Ammon's horn (tissue), 1 donor: Measurements from ENCODE around the gene WIPI1.

Experiments used
- DNase-seq: peaks from one replicate; pipeline ENCODE4 v3.0.0-alpha.2; 2016; ENCODE audit warnings: low spot score

The WIPI1 gene

DNA sequence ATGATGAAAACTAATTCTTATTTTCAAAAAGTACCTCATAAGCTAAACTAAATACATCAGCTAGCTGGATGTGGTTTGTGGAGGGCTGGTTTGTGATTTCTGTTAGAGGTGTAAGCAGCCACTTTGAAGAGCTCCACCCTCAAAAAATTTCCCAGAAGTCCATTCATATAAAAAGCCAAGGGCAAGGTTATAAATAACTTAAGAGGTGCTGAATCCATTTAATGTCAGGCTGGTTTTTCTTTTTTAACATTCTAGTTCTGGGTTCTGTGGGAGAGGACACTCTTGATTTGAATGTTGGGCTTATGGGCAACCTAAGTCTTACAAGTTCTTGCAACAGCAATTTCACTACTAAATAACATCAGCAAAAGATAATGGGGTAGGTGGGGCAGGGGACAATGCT is 3.4 kb upstream of the WIPI1 start:
- DNase-seq, result no peak

DNA sequence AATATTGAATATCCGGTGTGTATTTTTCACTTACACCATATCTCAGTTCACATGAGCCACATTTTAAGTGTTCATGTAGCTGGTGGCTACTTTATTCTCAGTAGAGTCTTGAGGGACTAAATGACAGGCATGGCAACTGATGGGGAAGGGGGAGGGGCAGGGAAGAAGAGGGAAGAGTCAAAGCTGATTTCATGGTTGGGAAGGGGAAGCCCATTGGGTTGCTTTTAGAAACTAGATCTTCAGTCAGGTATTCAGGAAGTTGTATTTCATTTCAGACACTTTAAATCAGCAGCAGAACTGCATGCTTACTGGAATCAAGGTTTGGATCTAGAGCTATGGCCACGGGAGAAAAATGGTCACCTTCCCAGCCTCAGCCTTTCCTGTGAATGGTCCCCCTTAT is 2.9 kb upstream of the WIPI1 start:
- no peak for DNase-seq

DNA sequence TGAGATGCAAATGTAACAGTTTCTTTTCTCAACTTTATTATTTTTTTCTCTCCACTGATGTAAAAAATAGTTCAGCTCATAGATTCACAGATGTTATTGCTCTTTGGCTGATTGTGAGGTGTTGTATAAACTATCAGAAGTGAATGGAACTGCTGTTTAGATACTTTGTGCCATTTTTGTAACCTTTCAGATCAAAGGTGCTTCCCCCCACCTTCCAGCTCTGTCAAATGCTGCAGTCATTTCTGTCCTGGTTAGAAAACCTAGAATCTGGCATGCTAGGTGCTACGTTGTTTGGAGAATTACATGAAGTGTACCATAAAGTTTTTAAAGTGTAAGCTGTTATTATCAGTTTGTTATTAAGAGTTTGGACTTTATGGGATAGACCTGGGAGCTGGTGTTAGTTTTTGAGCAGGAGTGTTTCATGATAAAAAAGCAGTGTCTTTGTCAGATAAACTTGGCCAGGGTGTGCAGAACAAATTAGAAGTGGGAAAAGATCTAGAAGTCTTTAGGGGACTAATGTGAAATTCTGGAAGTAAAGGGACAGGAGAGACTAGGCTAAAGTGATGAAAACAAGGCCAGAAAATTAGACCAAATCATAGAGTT is 1.8 kb upstream of the WIPI1 start:
- no peak for DNase-seq

DNA sequence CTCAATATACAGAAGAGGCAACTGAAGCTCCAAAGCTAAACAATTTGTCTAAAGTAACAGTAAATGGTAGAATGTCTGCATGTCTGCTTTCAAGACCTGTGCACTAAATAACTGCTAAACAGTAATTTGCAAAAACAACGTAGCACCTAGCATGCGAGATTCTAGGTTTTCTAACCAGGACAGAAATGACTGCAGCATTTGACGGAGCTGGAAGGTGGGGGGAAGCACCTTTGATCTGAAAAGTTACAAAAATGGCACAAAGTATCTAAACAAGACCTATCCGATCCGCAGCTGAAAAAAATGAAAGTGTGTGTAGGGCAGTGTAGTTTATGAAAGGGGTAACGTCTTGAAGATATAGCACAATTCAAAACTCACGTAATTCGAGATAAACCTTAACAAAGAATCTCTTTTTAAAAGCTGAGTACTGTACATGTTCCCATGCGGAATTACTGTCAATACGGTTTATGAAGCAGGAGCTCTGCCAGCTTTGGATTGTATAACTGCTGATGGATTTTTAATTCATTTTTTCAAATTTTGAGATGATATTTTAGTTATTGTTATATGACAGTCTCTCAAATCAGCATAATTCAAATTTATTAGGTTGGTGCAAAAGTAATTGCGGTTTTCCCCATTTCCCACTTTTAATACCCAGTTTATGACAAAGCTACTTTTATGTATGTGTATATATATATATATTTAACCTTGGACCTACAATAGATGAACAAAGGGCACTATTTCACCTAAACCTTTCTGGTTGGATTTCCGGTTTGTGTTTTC is 1.2 kb upstream of the WIPI1 start:
- DNase-seq, result no peak

DNA sequence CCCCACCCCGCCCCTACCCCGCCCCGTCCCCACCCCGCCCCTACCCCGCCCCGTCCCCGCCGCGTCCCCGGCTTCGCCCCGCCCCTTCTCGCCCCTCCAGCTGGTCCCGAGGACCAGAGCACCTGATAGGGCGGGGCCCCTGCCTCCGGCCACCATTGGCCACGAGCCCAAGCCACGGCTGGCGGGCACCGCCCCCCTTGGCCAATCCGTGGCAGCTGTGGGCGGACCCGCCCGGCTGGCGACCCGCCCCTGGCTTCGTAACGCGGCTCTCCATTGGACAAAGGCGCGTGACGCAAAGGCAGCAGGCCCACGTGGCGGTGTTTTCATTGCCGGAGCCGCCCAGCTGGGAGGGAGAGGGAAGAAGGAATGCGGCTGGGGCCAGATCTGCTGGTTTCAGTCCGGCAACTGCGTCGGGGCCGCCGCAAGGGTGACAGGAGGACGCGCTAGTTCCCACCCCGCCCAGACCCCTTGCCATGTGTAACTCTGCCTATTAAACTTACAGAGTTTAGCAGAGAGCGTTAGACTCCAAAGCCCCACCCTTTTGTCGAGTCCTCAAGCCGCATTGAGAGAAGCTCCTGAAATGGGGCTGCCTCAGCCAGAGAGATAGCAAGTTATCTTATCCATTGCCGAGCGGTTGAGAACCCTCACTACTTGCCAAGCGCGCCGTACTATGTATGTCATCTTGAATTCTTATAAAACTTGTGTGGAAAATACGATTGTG is 403 bp upstream of the WIPI1 start:
- DNase-seq, result peak; percentile 99

DNA sequence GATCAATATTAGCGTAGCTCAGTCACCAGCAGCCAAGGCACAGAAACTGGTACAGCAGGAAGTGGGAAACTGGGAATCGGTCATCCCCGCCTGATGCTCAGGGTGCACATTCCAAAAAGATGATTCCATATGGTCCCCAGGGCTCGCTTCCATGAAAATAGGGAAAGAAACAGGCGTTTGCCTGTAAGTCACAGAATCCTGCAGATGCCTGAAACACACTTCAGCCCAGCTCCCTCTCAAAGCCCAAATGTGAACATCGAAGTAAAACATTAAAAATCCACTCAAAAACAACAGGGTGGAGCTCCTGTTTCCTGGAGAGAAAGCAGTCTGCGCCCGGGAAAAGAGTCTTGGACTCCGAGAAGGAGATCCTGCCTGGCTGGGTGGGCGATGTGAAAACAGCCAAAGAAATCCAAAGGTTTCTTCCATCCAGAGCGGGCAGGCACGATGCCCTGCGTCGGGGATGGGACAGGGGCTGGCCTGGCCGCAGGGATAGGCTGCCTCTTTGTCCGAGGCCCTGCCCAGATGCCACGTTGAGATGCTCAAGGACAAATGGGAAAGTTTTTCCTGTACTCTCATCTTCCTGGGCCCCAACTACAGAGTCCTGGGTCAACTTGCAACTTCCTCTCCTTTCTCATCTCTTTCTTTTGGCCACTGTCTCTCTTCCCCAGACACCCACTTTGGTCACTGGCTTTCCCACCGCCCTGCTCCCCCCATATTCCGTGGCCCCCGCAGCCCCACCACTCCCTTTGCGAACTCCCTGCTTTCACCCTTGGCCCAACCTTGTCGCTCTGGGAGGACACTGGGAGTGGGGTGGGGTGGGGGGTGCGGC is 743 bp downstream of the WIPI1 start:
- peak; percentile 87 for DNase-seq

DNA sequence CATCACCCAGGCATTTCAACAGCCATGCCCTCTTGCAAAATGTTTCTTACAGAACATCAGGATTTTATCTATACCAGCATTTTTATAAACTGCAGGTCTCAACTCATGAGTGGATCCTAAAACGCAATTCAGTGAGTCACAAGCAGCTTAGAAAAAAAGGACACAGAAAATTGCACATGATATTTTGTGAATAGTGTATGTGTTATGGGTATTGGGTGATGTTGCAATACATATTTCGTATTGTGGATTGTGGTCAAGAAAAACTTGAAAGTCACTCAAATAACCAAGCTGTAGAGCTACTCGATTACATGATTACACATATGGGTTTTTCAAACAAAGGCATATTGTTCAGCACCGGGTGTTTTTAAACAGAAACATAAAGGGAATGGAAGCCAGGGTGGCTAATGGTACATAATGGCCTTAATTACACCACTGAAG is 1.4 kb downstream of the WIPI1 start:
- no peak for DNase-seq

DNA sequence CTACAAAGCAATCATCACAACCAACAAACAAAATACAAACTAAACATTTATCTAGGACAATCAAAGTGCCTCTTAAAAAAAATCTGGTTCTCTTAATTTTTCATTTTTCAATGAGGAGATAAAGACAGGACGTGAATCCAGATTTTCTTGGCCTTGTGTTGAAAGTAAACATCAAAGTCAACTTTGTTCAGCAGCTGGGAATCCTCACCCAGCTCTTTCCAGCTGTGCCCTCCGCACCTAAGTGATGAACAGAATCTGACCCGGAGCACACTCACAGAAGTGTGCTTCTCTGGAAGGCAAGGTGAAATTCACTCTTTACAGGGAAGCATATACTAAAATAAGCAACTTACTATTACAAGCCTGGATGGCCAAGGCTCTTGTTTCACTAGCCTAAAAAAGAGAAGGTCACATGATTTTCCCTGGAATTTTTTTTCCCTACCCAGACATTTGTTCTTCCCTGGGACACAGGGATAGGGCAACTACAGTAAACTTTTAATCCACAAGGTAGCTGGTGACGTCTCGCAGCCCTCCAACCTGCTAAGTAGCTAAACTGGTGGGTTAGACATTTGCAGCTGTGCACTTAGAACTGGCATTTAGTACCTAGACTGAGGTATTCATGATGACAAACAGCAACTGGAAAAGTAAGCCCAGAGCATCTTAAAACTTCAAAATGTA is 3.2 kb downstream of the WIPI1 start:
- no peak for DNase-seq

DNA sequence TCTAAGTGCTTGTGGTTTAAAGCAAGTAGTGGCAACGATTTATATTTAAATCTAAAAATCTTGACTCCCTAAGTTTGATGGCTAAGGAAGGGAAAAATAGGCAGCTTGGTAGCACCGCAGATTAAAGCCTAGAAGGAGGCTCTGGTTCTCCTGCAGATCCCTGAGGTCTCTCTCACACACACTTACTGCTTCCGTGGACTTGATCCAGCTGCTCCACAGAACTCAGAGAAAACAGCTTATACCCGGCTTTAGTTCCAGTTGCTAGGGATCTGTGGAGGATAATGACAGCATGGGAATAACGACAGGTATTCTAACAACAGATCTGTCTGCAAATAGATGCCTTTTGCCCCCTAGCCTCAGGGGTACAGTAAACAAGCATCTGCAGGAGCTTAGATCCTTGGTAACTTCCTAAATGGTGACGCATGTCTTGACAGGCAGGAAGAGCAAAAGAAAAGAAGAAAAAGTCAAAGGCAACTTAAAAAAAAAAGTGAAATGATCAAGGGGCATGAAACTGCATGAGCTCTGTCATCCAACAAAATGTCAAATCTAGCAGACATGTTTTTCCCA is 4.5 kb downstream of the WIPI1 start:
- DNase-seq, result no peak

DNA sequence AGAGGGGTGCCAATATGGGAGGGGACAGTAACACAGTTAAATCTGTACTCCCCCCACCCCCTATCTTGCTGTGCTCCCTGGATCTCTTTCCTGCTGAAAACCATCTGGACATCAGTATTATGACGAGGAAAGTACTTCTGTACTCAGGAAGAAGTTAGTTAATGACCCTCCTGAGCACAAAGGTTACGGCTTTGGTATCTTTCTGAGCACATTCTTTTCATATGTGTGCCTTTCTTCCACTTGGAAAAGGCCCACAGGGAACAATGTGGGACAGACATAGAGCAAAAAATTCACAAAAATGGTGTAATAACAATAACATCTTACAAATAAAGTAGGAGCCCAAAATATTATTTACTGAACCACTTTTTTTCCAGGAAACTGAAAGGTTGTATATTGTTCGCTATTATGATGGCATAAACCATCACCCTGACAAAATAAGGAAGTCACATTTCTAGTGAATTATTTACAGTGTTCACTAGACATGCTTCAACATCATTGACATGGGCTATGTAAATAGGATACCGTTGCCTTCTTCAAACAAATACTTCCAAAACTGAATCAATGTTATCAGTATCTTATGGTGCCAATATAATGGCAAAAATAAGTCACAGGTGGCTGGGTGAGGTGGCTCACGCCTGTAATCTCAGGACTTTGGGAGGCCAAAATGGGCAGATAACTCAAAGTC is 5.5 kb downstream of the WIPI1 start:
- DNase-seq, result no peak

DNA sequence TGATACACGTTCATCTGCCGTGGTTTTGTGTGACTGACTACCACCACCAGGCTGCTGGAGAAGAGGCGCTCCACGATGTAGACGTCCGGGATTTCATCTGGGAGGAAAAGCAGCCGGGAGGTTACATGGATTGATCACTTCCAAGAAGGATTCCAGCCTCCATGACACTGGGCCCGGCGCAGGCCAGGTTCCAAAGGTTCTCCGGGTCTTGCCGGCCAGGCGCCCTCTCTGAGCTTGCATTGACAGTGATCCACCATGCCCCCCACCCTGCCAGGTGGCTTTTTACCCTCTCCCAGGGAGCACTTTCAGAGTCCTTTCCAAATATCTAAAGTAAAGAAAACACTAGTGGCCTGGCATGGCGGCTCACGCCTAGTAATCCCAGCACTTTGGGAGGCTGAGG is 6.5 kb downstream of the WIPI1 start:
- DNase-seq, result no peak

DNA sequence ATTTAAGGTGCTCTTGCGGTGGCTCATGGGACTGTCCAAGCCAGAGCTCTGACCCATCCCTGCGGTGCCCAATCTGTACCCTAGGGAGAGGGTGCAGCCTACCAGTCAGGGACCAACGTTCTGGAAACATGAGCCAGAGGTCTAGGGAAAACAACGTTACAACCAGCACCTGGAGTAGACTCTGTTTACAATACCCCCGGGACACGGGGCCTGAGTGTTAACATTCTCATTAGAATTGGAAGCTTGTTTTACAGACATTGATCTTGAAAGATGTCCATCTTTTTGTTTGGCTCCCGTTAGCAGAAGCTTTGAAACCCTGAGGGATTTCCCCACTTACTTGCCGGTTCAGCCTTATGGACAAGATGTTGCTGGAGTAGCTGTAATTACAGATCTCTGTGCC is 6.9 kb downstream of the WIPI1 start:
- no peak for DNase-seq

DNA sequence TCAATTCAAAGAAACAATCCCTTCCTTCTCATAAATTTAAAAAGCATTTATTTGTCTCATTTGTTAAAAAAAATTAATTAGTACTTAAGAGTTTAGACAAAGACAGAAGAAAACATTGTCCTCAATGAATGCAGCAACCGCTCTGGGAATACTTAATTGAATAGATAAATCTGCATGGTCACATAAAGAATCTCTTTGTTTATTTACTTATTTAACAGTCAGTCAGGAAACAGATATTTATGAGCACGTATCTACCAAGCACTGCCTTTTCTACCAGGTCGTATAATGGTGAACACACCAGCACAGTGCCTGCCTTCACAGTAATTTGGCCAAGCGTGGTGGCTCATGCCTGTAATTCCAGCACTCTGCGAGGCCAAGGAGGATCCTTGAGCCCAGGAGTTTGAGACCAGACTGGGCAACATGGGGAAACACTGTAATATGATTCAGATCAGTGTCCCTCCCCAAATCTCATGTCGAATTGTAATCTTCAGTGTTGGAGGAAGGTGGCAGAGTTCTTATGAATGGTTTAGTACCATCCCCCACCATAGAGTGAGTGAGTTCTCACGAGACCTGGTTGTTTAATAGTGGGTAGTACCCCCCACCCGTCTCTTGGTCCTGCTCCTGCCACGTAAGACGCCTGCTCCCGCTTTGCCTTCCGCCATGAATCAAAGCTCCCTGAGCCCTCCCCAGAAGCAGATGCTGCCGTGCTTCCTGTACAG is 8.1 kb downstream of the WIPI1 start:
- DNase-seq, result no peak

DNA sequence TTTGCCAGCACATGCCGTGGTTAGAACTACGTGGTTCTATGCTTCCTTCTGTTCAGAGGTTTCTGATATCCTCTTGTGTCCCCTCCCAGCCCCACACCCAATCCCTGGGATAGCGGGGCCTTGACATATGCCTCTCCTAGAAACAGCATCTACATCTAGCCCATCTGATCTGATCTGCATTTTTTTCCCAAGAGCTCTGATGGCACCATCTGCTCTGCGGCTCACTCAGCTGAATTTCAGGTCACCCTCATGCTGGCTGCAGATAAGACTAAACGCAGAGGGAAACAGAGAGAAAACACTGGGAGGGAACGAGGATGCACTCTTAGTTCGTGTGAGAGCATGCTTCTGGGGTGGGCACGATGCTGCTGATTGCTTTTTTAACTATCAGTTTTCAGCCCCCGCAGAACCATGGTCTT is 10.7 kb downstream of the WIPI1 start:
- DNase-seq, result no peak

DNA sequence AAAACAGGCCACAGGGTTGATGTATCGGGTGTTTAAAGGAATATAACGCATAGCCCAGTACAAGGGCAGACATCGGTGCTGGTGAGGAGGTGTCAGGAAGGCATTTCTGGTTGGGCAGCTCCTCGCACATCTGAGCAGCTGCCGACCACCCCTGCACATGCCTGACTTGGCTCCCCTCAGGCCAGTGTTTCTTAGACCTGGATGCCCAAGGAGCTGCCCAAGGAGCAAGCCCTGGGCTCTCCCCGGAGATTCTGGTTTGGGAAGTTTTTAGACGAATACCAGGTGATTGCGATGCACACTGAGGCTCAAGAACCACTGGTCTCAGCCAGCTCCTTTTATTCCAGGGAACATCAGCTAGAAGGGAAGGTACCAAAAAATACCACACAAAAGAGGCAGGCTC is 11.6 kb downstream of the WIPI1 start:
- no peak for DNase-seq

DNA sequence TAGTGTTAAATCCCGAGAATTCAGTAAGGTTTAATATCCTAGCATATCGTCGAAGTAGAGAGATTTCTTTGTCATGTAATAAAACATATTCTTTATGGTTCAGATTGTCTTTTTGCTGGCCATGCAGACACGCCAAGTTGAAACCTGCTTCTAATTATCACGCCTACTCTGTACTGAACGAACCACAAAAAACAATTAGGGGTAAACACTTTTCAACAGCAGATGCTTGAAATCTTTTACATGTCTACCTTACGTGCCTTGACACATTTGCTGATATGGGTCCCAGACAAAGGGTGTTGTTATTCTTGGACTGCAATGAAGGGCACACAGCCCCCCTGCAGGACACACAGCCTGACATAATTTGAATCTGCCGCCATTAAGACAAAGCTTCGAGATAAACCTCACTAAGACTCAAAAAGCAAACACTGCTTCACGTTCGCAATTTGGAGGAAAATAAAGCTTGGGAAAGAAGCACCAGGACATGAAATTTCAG is 13.3 kb downstream of the WIPI1 start:
- DNase-seq, result no peak

DNA sequence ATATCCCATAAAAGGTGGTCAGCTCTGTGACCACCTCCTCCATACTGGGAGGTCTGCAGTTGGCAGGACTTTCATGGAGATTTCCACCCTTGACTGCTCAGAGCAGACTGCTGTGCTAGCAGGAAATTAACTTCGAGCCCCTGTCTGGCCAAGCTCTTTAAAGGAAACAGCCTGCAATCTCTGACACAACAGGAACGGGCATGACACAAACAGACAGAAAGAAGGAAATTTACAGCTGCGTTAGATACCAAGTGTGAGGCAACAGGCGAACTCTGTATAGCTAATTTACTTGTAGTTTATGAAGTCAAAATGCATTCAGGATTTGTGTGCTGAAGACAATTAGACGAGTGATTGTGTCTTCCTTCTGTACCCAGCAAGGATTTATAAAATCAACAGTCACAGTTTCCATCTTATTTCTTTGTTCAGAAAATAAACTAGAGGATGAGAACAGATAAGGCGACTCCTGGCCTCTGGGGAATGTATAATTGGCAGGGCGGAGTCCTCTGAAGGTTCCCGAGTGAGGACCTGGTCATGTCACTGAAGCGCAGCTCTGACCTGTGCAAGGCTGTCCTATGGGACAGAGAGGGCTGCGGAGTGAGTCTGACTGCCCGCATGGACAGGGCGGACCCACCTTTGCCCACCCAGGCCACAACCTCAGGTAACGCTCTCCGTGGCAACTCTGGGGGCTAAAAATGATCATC is 16.1 kb downstream of the WIPI1 start:
- DNase-seq, result peak; percentile 54

DNA sequence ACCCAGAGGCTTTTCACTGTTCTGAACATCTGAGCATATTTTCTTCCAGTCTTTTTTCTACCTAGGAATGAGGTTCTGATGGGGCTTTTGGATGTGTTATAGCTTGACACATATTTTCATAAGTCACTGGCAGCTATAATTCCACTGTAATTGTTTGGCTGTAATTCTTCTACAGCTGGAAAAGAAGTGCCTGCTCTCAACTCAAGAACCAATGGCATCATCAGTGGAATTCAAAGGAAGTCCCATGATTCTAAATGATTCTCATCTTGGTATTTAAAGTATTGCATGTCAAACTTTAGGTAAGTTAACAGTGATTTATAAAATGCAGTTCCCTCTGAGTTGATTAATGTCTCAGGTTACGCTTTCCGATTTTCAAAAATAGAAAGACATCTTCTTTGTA is 16.8 kb downstream of the WIPI1 start:
- no peak for DNase-seq

DNA sequence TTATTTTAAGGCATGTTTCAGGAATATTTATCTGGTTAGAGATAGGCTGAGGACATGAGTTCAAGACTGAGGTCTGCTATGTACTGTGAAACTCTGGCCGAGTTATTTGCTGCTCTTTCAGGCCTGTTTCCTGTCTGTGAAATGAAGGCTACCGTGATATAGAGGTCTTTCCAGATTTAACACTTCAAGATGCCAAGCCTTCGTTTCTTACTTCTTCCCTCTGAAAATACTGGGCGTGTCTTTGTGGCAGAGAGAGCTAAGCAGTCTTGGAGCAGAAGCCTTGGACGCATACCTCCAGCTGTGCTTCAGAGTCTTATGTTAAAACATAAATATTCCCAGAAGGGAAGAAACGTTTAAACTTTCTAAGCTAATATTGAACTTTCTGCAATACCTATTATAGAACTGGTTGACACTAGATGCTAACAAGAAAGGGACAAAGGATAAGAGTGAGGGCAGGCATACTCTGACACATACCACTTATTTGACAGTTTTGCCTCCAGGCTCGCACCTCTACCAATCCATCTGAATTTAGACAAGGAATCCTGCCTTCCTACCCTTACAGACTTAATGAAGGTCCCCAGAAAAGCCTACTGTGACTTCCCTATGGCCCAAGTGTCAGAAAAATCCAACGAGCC is 17.5 kb downstream of the WIPI1 start:
- DNase-seq, result no peak
